ENCODE measurements around the gene PLD4.
"Not testable (repeated sequence)": the region's sequence is repeated elsewhere in the genome, so short reads cannot be mapped to it uniquely, and the experiment has no call there.

Gene PLD4

GRCh38 chr14:104942586-104942985 lies 17.9 kb downstream of the PLD4 start:
- no peak for DNase-seq

GRCh38 chr14:104943216-104944015 lies 18.7 kb downstream of the PLD4 start:
- not testable (repeated sequence) for DNase-seq

GRCh38 chr14:104944016-104944308 lies 19.3 kb downstream of the PLD4 start:
- not testable (repeated sequence) for DNase-seq

GRCh38 chr14:104944436-104945205 lies 19.9 kb downstream of the PLD4 start:
- DNase-seq = not testable (repeated sequence)

GRCh38 chr14:104945266-104945665 lies 20.6 kb downstream of the PLD4 start:
- not testable (repeated sequence) for DNase-seq

- not testable (repeated sequence) for DNase-seq
Measured at GRCh38 chr14:104945986-104946965, 21.6 kb downstream of the PLD4 start.

- DNase-seq = not testable (repeated sequence)
Measured at GRCh38 chr14:104947201-104947600, 22.5 kb downstream of the PLD4 start.

- DNase-seq = not testable (repeated sequence)
Measured at GRCh38 chr14:104947881-104948735, 23.4 kb downstream of the PLD4 start.

- DNase-seq = no peak
Measured at GRCh38 chr14:104948736-104949031, 24.0 kb downstream of the PLD4 start.

GRCh38 chr14:104949406-104949955 lies 24.8 kb downstream of the PLD4 start:
- DNase-seq = not testable (repeated sequence)

- DNase-seq = no peak
Measured at GRCh38 chr14:104950021-104950420, 25.3 kb downstream of the PLD4 start.

- not testable (repeated sequence) for DNase-seq
Measured at GRCh38 chr14:104950701-104951100, 26.0 kb downstream of the PLD4 start.

GRCh38 chr14:104951863-104952657 lies 27.4 kb downstream of the PLD4 start:
- DNase-seq = not testable (repeated sequence)

GRCh38 chr14:104953097-104953496 lies 28.4 kb downstream of the PLD4 start:
- DNase-seq = no peak

- DNase-seq = no peak
Measured at GRCh38 chr14:104953896-104954656, 29.4 kb downstream of the PLD4 start.

GRCh38 chr14:104954746-104955395 lies 30.2 kb downstream of the PLD4 start:
- no peak for DNase-seq

GRCh38 chr14:104955396-104955770 lies 30.7 kb downstream of the PLD4 start:
- DNase-seq = no peak

GRCh38 chr14:104956290-104956890 lies 31.7 kb downstream of the PLD4 start:
- DNase-seq = no peak

Data from CD4-positive, alpha-beta T cell treated with Interleukin-4 for 4 hours (primary cell).